Fibroblast of skin of left biceps (primary cell): ENCODE measurements around the gene CAB39L.

Experiments used
- DNase-seq, 2 experiments: peaks; one replicate each; pipeline ENCODE4 v3.0.0-alpha.2; 2013; ENCODE audit warnings: low read depth in 2 of 2

The CAB39L gene

DNA sequence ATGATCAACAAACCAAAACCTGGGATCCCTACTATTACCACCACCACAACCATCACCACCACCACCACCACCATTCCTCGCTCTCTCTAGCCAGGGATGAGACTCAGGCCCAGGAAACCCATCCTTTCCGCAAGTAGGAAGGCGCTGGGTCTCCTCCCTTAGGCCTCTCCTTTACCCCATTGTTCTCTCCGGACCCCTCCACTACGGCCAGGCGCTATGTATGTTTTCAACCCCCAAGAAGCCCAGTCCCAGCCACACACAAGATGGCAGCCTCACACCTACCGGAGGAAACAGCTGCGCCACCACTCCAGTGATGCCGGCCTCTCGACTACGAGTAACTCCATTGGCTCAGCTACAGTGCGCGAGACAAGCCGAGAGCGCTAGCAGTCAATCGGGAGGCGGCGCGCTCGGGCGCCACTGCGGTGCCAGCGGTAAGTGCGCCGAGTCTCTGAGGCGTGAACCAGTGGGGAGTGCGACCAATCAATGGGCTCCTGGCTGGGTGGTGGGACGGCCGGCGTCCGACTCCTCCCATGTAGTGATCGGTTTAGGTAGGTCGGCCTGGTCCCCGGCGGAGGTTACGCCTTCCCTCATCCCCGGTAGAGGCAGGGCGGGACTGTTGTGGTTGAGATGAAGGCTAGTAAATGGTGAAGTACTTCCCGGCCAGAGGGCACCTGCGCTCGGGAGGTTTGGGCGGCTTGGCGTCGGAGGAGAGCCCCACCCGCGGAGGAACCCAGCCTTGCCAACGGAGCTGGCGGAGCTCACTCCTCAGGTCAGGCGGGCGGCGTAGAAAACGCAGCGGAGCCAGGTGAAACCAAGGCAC lies at the start of gene CAB39L, which contains the start of gene SETDB2:
TSS of gene CAB39L (minus strand) at position 361 of the 820 bp plus-strand sequence. CDS start 61,154 bp downstream, outside the sequence.
TSS of gene SETDB2 (plus strand) at position 571 of the 820 bp plus-strand sequence. CDS start 7,620 bp downstream, outside the sequence.
- DNase-seq = peak; percentile 95

DNA sequence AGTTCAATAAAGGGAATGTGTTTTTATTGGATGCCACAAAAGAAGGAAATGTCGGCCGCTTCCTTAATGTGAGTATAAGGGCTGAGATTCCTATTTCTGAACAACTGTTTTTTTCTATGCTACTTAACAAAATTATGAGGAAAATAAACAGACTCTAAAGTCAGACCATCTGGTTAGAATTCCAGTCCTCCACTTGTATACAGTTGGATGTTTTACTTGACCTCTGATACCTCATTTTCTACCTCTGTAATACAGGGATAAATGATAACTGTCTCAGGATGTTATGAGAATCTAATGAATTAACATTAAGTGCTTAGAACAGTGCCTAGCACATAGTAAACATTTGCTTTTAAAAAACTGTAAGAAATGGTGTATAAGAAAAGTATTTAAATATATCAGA lies 44.7 kb upstream of the CAB39L start:
- DNase-seq = no peak

DNA sequence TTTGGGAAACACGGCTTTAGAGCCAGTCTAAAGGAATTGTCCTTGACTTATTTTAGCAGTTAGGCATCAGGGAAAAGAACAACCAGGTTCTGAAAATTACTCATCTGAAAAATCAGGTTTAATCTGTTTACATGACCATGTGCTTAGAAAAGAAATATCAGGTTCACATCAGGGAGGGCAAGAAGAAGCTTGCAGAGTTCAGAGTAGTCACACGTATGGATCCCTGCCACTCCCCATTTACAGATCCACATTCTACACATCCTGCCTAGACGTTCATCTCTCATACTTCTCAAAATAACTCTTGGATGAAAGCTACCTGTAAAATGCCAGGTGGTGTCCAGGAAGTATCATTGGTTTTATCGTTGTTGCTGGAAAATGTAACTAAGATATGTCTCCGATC lies 37.9 kb upstream of the CAB39L start:
- DNase-seq = no peak

DNA sequence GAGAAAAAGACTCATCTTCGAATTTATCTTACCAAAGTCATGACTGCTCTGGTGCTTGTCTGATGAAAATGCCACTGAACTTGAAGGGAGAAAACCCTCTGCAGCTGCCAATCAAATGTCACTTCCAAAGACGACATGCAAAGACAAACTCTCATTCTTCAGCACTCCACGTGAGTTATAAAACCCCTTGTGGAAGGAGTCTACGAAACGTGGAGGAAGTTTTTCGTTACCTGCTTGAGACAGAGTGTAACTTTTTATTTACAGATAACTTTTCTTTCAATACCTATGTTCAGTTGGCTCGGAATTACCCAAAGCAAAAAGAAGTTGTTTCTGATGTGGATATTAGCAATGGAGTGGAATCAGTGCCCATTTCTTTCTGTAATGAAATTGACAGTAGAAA lies 32.7 kb upstream of the CAB39L start:
- DNase-seq = no peak

DNA sequence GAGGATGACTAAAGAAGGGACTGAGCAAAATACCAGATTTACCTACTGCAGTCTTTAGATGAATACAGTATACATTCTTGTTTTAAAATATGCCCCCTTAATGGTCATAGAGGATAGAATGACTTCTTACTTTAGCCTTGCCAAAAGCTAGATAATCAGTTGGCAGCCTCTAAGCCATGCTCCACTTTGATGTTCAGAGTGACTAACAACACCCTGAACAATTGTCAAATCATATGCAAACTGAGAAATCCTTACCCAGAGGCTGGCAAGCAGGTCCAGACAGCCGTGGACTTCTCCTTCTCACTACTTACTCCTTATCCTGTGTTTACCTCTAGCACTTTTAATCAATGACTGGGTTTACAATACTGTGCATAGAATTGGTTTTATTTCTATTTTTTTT lies 28.3 kb upstream of the CAB39L start:
- DNase-seq = no peak

DNA sequence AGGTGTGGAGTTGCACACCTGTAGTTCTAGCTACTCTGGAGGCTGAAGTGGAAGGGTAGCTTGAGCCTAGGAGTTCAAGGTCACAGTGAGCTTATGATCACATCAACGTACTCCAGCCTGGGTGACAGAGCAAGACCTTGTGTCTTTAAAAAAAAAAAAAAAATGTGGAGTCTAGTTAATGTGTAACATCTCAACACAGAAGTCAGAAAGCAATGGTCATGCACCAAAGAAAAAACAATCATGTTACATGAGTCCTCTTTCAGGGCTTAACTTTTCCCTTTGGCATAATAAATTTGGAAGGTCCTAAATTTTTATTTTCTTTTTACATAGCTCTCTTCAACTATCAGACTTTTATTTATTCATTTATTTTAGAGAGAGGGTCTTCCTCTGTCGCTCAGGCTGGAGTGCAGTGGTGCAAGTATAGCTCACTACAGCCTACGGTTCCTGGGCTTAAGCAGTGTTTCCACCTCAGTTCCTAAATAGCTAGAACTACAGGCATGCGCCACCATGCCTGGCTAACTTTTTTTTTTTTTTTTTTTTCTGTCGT lies 22.5 kb upstream of the CAB39L start:
- DNase-seq = no peak

DNA sequence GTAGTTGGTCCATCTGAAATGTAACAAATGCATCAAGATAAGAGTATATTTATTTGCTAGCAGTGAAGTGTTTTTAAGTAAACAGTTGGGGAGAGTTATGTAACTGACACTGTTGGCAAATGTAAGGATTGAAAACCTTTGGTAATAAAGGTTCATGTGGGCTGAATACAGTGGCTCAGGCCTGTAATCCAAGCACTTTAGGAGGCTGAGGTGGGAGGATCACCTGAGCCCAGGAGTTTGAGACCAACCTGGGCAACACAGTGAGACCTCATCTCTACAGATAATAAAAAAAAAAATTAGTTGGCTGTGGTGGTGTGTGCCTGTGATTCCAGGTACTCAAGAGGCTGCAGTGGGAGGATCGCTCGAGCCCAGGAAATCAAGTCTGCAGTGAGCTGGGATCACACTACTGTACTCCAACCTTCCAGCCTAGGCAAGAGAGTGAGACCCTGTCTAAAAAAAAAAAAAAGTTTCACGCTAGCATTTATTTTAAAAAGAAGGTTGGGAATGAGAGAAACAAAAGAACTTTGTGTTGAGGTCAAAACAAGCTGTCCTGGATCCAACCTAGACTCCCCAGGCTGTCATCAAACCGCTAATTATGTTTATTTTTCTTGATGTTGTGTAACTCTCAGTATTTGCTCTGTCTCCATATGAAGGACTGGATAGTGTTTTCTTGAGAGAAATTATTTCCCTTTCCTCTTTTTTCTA lies 20.9 kb upstream of the CAB39L start:
- no peak for DNase-seq

DNA sequence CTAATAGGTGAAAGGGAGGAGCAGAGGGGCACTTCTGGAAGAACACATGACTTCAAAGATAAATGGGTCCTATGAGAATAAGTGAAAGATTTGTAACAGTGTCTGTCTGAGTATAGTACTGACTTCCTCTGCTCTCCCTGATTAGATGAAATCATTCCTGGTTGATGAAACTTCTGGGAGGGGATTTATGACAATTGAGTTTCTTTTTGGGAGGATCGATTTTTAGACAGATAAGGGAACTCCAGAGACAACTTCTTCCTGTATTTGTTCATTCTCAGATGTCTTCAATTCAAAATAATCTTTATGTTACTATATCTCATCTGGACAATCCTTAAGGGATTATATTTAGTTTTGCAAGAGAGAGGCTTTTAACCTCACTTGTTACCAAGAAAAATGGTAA lies 20.2 kb upstream of the CAB39L start:
- no peak for DNase-seq

DNA sequence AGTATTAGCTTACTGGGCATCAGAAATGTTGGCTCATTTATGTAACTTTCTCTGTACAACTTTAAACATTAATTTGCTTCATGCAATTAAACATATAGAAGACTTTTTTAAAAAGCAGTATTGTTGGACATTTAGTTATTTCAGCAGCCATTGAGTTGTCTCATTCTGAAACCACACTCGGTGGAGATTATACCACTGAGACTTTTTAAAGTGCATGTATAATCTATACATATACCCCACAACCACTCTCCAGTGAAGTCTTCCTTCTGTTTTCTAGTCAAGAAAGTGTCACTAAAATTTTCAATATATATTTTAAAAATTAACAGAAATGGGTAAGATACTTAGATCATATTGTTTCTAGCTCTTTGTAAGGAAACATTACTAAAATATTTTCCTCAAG lies 15.7 kb upstream of the CAB39L start:
- no peak for DNase-seq

DNA sequence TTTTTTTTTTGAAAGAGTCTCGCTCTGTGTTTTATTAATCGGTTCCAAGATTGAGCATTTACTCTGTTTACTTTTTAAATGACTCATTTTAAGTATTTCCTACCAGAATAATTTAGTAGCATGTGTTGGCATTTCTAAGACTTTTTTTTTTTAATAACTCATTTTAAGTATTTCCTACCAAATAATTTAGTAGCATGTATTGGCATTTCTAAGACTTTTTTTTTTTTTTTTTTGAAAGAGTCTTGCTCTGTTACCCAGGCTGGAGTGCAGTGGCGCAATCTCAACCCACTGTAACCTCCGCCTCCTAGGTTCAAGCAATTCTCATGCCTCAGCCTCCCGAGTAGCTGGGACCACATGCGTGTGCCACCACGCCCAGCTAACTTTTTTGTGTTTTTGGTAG lies 13.4 kb upstream of the CAB39L start:
- DNase-seq = no peak

DNA sequence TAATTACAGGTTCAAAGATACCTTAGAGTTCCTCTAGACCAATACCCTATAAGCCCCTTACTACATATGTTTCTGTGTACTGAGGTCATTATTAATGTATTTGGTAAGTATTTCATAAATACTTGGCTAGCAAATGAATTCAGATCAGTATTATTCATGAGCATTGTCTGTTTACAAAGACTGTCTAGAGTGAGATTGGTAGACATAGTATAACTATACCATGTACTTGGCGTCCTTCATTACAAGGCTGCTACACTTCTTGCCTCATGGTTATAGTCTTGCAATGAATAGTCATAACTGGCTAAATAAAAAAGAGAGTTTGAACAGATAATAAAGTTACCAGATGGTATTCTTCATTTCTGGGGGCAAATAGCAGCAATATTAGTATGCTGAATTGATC lies 12.3 kb upstream of the CAB39L start:
- DNase-seq = no peak

DNA sequence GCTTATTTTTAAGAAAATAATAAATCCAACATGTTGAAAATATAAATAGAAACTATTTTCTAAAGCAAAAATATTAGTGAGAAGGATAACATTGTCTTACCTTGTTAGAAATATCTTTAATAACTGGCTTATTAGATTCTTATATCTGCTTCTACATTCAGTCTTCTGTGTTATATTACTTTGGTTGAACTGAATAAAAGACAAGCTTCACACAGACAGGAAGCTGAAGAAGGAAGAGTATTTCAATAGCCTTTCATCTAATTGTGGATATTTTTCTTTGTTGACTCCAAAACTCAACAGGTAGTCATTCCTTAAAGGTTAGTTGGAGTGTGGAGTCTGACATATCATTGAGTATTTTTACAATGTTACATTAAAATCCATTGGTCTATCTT lies 11.1 kb upstream of the CAB39L start:
- no peak for DNase-seq

DNA sequence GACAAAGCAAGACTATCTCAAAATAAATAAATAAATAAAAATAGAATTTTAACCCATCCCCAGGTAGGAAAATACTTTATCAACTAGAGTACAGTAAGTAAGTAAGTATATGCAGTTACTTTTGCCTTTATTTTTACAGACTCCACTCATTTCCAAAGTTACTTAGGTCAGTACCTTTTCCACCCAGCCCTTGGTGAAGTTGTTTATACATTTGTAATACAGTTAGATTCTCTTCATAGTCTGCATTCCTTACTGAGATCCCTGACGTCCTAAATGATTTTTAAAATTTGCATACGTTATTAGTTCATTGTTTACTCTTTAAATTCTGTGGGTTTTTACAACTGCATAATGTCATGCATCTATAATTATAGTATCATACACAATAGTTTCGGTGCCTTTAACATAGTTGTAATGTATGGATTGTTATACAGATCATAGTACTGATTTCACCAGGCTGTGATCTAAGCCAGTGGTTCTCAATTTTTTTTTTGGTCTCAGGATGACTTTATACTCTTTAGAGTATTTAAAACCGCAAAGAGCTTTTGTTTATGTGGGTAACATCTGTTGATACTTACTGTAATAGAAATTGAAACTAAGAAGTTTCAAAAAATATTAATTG lies 10.6 kb upstream of the CAB39L start:
- DNase-seq = peak in 1 of 2 experiments; percentile 26

DNA sequence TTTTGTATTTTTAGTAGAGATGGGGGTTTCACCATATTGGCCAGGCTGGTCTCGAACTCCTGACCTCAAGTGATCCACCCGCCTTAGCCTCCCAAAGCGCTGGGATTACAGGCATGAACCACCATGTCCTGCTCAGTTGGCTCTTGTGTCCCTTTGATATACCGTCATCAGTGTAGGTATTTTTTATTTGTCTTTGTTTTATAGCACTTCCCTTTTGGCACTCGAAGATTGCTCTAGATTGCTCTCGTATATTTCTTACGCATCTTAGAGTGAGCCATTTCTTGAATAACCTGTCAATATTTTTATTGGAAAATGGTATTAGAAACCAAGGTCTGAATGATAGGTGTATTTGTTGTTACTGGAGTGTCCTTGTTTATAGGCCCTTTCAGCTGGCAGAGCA lies 9.6 kb upstream of the CAB39L start:
- DNase-seq = no peak

DNA sequence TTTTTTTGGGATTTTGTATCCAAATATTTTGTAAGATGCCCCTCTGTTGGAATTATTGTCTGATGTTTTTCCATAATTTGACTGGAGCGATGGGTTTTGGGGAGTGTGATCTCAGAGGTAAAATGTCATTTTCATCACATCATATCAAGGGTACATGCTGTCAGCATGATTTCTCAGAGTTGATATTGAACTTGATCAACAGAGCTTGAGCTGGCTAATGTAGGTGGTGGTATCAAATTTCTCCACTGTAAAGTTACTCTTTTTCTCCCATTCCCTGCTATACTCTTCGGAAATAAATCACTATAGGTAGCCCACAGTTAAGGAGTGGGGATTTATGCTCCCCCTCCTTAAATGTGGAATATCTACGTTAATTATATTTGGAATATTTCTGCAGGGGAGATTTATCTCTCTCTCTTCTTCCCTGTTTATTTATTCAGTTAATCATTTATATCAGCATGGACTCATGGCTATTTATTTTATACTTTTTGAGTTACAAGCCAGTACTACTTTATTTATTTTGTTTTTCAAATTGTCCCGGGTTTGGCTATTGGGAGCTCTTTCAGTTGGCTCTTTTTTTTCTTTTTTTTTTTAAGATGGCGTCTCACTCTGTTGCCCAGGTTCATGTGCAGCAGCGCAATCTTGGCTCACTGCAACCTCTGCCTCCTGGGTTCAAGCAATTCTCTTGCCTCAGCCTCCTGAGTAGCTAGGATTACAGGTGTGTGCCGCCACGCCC lies 9.0 kb upstream of the CAB39L start:
- DNase-seq = no peak

DNA sequence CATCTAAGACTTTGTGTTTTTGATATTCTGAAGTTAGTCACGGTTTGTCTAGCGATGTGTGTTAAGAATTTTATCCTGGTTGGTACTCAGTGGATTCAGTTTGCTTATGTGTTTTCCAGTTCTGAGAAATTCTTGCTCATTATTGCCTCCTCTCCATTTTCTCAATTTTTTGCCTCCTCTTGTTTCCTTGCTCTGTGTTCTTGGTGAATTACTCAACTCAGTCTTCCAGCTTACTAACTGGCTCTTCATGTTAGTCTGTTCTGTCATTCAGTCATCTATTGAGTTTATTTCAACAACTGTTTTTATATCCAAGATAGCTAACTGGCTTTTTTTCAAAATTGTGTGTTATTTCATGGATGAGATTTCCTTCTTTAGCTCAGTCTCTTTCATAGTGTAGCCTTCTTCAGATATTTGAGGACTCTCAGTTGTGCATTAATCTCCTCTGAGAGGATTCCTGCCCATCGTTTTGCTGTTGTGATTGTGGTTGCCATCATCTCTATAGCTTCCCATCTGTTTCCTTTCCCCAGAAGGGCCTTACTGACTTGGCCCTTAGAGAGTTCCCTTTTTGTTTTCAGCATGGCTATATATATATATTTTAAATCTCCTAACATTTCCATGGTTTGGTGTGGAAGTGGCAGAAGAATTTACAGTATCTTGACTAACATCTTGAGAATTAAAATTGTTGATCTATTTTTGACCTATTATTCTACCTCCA lies 6.4 kb upstream of the CAB39L start:
- no peak for DNase-seq

DNA sequence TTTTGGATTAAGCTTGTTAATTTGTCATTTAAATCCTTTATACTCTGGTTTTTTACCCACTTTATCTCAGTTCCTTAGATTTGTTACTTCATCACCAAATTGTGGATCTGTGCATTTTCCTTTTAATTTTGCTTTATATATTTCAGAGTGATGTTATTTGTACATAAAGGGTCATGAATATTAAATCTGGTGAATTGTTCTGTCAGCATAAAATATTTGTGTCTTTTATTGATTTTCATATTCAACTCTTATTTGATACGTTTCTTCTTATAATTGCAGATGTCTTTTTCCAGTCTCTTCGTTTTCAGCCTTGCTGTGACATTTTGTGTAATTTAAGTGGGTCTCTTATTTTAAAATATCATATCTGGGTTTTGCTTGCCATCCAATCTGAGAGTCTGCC lies 4.9 kb upstream of the CAB39L start:
- DNase-seq = no peak

DNA sequence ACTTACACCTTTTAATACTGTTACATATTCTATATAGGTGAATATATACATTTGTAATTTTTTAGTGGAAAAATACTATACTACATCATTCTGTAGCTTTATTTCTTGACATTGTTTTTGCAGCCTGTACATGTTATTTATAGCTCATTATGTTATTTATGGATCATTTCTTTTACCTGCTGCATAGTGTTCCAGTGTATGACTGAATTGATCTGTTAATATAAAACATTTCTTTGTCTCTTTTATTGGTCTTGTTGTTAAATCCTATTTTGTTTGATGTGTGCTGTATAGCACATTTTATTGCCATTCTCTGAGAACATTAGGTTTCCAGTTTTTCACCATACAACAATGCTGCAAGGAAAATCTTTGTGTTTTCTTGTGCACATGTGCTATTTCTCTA lies 2.6 kb upstream of the CAB39L start:
- no peak for DNase-seq

DNA sequence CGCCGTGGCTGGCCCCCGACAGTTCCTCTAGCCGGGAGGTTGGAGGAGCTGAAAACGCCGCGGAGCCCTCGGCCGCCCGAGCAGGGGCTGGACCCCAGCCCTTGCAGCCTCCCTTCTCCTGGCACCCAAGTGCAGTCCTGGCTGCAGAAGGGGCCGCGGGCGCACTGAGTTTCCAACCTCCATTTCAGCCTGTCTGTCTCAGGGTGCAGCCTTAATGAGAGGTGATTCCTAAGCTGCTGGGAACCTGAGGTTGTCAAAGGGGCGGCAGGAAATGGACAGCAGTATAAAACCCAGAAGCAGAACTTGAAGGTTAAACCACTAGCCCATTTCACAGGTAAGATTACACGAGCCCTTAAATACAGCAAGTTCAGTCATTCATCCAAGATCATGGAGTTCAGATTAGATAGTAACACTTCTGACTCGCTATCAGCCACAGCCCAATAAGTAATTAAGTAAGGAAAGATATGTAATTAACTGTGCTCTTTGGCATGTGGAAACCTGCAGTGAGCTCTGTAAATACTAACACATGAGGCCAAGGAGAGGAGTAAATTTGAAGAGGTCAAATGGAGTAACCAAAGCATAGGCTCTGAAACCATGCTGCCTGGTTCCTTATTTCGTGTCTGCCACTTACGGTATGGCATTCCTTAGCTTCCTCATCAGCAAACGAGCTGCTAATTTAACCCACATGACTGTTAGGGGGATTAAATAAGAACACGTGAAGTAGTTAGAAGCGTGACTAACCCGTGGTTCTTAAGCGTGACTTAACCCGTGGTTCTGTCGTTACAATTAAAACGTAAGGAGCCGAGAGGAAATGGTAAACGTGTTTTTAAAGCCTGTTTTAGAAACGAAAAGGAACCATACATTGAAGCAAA lies 896 bp upstream of the CAB39L start:
- DNase-seq = peak; percentile 47 to 55

DNA sequence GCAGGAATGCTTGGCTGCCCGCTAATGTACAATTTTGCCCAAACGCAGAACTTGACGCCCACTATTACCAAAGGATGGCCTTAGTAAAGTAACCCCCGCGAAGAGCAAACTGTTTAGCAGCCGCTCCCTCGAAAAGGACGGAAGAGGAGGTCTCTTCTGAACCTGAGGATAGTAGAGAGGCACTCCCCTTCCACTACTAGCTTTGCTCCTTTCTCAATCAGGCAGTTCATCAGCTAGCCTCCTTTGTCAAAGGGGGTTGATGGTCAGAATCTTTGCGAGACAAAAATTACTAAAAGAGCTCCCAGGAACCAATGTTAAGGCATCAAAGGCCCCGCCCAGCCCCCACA lies 534 bp downstream of the CAB39L start:
- DNase-seq = no peak
